ENCODE results near the gene TMA7. TPM values are rescaled to one million over a fixed set of nuclear protein-coding genes. Genes with fewer than 3 reads are reported as not detected.

The TMA7 gene
- total and polyA plus RNA-seq, 2 donors (not counting 3 experiments of a cell fraction or from before 2014, with no cell fraction given) = 137 to 306 TPM

- Histone ChIP-seq H3K9me1 (replicated peaks; ENCODE audit: control insufficient read depth, extremely low read depth, insufficient read depth, low read length) (no peaks in the 10 kb centered on the region), H3K9me3 (replicated peaks; ENCODE audit: control insufficient read depth, insufficient read depth, low read length) (no peaks in the 10 kb centered on the region), H3K79me2 (ENCODE audit: control insufficient read depth, insufficient read depth, low read length) (peaks cover 48% of the 10 kb centered on the region), H3K4me2 (ENCODE audit: insufficient read depth, low read length) (peak overlapping the region; percentile 71), H3K36me3 (ENCODE audit: control insufficient read depth in 2 of 2, extremely low read depth in 1 of 2, insufficient read depth in 2 of 2, low read length in 2 of 2) (peaks cover 0 to 32% of the 10 kb centered on the region in 2 experiments), H2AFZ (ENCODE audit: low read depth, low read length) (peak overlapping the region; percentile 66), H4K20me1 (replicated peaks; ENCODE audit: control insufficient read depth, extremely low read depth, insufficient read depth, low read length) (no peaks in the 10 kb centered on the region), H3K9ac (replicated peaks; ENCODE audit: extremely low read depth, insufficient read depth, low read length) (peak overlapping the region; percentile 98), H3K27ac (ENCODE audit: insufficient read depth, low read depth, low read length) (peak overlapping the region; percentile 95), H3K4me3 (replicated peaks in 1 of 3; ENCODE audit: insufficient read depth in 1 of 3, low read depth in 1 of 3, low read length in 3 of 3) (peak overlapping the region; percentile 52 to 98 (median 98)), H3K27me3 (ENCODE audit: control insufficient read depth in 2 of 2, insufficient read depth in 2 of 2, low read length in 2 of 2) (no peaks in the 10 kb centered on the region), H3K4me1 (ENCODE audit: control insufficient read depth, extremely low read depth, insufficient read depth, low read length) (peaks cover 12% of the 10 kb centered on the region)
- TF ChIP-seq CTCF (IDR thresholded peaks at IDR 0.05; ENCODE audit: extremely low read depth in 1 of 2, insufficient read depth in 1 of 2, low read depth in 1 of 2, low read length in 2 of 2) (no peak), FOS (IDR thresholded peaks at IDR 0.05; ENCODE audit: borderline replicate concordance, insufficient read depth, low read length) (no peak), MAX (IDR thresholded peaks at IDR 0.05; ENCODE audit: insufficient read depth, insufficient read length) (no peak), POLR2A (IDR thresholded peaks at IDR 0.05; ENCODE audit: low read depth, low read length) (no peak), POLR2AphosphoS5 (IDR thresholded peaks at IDR 0.05; ENCODE audit: insufficient read depth, low read depth, low read length) (no peak), JUN (IDR thresholded peaks at IDR 0.05; ENCODE audit: borderline replicate concordance, insufficient read depth, insufficient read length, low read depth) (no peak), EZH2 (IDR thresholded peaks at IDR 0.05; ENCODE audit: borderline replicate concordance, low read depth, low read length, severe bottlenecking) (no peak), MYC (IDR thresholded peaks at IDR 0.05; ENCODE audit: low read depth, low read length) (no peak), GATA2 (IDR thresholded peaks at IDR 0.05; ENCODE audit: insufficient read depth, insufficient read length, low read depth, low read length) (no peak)
- FAIRE-seq (no peak), DNase-seq (ENCODE audit: low read depth, low spot score) (no peak)
- ChIA-PET CTCF (interaction anchor here (1.0 to 3.9 kb wide), 10 partner anchors 8 to 213 kb away, joined by 3 to 26 read pairs (median 8); partner anchors contain the start of genes CCDC51, SHISA5 and TMA7), POLR2A (no interaction called here)
- intact Hi-C loops (cut with micrococcal nuclease) (no loop called here), dilution Hi-C loops (cut with MboI; ENCODE audit: extremely low pct_ligation_motif_present, low sequenced_read_pairs) (no loop called here)
- TSS peak; percentile 58 for BruUV-seq (replicated peaks)
These were observed 32.5 kb downstream of the TMA7 start for GRCh38 chr3:48472673-48472922.

All from endothelial cell of umbilical vein (primary cell).